Measurements from ENCODE around the gene URM1.
A peak's percentile ranks its signal among the peaks of the same experiment; 100 is the strongest.
"Not testable (repeated sequence)": the region's sequence is repeated elsewhere in the genome, so short reads cannot be mapped to it uniquely, and the experiment has no call there.

URM1 gene

DNA sequence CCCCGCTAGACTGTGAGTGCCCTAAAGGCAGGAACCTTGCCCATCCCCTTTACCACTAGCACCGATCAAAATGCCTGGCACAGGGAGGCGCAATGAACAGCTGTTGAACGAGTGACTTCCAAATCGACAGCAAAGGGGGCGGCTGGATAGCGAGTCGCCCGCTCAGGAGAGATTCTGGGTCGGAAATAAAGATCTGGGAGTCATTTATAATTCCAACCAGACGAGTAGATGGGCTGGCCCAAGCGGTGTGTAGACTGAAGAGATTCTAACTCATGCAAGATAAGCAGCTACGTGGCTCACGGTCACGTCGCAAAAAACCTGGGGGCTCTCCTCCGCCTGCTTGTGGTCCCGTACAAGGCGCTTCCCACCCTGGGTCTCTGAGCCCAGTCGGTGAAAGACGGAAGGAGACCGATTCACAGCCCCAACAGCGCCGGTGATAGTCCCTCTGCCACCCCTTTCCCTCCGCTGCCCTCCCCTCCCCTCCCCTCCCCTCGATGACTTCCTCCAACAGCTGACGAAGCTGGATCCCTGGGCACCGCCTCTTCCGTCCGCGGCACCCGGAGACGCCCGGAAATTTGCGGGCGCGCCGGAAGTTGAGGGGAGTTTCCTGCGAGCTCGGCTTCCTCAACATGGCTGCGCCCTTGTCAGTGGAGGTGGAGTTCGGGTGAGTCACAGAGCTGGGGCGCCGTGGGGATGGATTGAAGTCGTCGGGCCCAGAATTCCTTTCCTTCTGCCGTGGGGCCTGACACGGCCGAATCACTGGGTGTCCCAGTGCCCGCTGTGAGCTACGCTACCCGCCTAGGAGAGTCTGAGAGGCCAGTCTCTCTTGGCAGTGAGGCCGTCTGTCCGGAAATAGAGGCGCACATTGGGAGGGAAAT is at the start of gene URM1:
TSS of gene URM1 (plus strand) at position 623 of the 878 bp plus-strand sequence. CDS start at position 630, 7 bp downstream.
- DNase-seq: peak; percentile 96

DNA sequence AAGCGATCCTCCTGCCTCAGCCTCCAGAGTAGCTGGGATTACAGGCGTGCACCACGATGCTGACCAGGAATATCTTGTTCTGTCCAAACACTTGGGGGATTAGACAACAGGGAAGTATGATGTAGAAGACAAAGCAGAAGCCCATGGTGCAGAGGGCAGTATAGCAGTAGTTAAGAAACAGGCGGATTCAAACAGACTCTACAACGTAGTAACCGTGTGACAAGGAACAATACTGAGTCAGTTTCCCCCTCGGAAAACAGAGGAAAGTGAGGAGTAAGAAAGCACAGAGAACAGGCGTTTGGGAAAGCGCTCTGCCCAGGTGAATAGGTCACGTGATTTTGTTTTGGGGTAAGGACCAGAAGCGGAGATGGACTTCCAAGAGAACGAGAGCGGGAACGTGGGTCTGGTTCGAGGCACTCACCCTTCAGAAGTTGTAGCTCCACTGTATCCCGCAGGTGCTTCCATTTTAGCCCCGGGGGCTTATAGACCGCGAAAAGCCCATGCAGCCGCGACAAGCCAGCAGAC is 49.2 kb upstream of the URM1 start:
- DNase-seq: no peak

GRCh38 chr9:128322404-128323211 is 48.6 kb upstream of the URM1 start, which contains the start of the genes COQ4 and TRUB2:
TSS of gene COQ4 (plus strand) at chr9:128322839. CDS start at chr9:128322859, 20 bp downstream.
TSS of gene TRUB2 (minus strand) at chr9:128322447. CDS start at chr9:128322408, 39 bp downstream.
- DNase-seq: peak; percentile 92

DNA sequence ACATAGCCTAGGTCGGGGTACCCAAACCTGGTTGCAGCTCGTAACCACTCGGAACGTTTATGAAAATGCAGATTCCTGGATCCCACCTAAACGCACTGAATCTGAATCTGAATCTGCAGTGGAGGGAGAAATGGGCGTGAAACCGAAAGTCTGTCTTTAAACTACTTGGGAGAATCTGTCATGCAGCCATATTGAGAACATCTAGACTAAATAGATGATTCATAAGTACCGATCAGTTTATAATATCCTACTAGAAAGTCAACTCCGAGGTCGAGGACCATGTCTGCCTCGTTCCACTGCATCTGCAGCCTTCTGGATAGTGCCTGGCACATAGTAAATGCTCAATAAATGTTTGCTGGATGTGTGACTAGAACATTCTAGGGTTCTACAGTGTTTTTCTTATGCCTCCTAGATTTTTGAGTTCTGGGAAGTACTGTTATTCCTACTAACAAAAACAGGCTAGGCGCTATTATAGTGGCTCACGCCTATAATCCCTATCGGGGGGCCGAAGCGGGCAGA is 47.9 kb upstream of the URM1 start:
- no peak for DNase-seq

DNA sequence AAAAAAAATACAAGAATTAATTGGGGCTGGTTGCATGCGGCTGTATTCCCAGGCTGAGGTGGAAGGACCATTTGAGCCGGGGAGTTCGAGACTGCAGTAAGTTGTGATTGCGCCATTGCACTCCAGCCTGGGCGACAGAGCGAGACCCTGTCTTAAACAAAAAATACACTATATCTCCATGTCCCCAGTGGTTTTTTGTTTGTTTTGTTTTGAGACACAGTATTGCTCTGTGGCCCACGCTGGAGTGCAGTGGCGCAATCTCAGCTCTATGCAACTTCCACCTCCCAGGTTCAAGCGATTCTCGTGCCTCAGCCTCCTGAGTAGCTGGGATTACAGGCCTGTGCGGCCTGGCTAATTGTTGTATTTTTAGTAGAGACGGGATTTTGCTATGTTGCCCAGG is 47.4 kb upstream of the URM1 start:
- DNase-seq: no peak

DNA sequence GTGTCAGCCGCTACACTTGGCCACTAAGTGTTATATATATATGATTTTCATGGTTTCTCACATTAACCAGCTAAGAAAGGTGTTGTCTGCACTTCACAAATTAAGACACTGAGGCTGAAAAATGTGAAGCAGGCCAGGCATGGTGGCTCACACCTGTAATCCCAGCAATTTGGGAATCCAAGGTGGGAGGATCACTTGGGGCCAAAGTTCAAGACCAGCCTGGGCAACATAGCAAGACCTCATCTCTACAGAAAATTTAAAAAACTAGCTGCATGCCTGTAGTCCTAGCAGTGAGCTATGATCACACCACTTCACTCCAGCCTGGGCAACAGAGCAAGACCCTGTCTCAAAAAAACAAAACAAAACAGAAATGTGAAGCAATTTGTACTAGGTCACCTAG is 46.8 kb upstream of the URM1 start:
- no peak for DNase-seq

- DNase-seq: no peak
Observed at GRCh38 chr9:128325629-128326028, 45.5 kb upstream of the URM1 start.

DNA sequence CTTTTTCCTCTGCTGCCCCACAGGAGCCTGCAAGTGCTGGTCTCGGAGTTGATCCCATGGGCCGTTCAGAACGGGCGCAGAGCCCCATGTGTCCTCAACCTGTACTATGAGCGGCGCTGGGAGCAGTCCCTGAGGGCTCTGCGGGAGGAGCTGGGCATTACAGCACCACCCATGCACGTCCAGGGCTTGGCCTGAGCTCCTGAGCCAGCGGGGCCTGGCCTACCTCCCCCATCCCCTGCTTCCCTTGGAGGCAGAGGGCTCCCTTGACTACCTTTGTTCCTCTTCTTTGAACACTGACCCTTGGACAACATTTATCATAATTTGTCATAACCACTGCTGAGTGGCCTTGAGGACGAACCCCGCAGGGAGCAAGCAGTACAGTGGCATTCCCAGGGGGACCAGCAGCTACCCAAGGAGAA is 37.7 kb upstream of the URM1 start:
- no peak for DNase-seq

- DNase-seq: no peak
Observed at GRCh38 chr9:128335161-128335560, 36.0 kb upstream of the URM1 start.

DNA sequence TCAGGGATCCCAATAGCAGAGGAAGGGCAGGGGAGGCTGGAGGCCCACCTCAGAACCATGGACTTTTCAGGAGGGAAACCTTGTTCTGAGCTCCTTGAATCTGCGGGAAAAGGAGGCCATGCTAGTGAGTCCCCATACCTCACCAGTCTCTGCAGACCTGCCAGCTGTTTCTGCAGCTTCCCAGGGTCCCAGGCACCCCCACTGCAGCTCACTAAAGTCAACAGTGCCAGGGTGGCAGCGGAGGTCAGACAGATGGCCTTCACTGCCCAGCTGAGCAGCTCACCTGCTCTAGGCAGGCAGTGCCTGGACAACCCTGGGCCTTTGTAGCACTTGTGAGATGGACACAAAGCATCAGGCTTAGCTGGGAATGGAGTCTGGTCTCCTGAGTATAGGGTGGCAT is 35.3 kb upstream of the URM1 start:
- DNase-seq: no peak

DNA sequence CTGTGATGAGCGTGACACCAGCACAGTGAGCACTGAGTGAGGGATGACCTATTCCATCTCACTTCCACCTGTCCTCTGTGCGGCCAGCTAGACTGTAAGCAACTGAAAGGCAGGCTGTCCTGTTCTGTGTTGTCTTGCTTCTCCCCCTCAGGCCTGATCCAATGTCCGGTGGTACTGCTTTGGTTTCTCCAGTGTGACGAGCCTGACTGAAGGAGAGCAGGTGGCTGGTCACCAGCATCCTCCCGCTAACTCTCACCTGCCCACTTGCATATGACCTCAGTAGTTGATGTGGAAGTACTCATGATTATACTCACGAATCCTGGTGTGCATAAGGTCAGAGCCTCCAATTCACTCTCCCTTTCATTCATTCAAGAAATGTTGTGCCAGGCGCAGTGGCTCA is 33.2 kb upstream of the URM1 start:
- DNase-seq: no peak

- DNase-seq: not testable (repeated sequence)
Observed at GRCh38 chr9:128338852-128339614, 32.1 kb upstream of the URM1 start.

GRCh38 chr9:128339761-128340690 is 31.1 kb upstream of the URM1 start, which contains the start of gene SLC27A4:
TSS of gene SLC27A4 (plus strand) at chr9:128340527. CDS start at chr9:128343133, 2,606 bp downstream.
- DNase-seq: peak; percentile 77

DNA sequence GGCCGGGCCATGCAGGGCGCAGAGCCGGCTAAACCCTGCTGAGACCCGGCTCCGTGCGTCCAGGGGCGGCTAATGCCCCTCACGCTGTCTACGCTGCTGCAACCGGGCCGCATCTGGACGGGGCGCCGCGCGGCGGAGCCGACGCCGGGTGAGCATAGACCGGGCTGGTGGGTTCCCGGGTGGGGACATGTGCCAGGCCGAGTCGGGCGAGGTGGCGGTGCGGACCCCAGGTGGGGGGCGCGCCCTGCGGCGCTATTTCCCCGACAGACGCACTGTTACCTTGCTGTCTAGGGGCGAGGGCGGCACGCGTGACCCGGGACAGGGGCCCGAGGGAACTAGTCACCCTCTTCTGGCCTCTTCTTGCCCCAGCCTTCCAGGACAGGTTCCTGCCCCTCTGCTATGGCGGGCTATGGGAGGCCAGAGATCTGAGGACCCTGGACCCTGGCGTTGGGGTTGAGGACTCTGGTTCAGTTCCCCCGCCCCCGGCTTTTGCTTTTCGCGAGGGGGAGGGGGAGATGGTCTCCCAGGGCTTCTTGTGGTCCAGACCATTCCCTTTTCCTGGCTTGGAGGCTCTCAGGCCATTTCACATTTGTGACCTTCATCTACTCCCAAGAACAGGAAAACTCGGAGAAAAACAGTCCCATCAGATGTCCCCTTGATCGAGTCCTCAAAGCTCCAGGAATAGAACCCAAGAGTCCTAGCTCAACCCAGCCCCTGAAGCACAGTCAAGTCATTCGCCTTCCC is 30.3 kb upstream of the URM1 start:
- DNase-seq: no peak

GRCh38 chr9:128341435-128341849 is 29.7 kb upstream of the URM1 start:
- peak; percentile 67 for DNase-seq

DNA sequence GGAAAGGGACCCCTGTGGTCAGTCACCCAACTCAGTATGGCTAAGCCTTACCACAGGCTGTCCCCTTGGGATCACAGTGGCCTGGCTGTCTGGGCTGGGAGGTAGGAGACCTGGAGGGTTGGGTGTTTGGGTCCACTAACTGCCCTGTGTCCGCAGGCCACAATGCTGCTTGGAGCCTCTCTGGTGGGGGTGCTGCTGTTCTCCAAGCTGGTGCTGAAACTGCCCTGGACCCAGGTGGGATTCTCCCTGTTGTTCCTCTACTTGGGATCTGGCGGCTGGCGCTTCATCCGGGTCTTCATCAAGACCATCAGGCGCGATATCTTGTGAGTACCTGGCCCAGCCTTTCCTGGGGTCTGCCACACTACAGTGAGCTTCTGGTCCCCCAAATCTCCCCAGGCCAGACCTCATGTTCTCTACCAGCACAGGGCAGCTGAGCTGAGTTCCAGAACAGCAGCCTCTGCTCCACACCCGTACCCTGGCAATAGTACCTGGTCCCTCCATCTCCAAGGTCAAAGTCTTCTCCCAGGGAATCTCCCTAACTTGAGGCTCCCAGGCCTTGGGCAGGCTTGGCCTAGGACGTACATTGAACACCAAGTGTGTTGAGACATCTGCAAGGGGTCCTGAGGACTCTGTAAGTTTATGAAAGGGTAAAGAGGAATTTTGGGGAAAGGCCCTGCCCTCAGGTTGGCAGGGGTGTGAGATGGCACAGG is 28.0 kb upstream of the URM1 start:
- no peak for DNase-seq

DNA sequence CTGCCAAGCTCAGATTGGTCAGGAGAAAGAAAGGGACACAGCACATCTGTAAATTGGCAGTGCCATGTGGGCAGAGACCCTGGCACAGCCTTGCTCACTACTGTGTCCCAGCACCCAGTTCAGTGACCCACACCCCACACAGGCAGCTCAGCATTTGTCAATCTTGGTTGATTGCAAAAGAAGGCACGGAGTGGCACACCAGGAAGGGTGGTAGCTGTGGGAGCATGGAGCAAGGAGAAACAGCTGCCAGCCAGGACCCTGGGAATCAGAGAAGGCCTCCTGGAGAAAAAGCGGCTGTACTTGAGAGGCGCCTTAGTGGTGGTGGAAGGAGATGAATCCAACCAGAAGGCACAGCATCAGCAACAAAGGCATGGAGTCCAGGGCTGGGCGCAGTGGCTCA is 27.3 kb upstream of the URM1 start:
- DNase-seq: no peak

DNA sequence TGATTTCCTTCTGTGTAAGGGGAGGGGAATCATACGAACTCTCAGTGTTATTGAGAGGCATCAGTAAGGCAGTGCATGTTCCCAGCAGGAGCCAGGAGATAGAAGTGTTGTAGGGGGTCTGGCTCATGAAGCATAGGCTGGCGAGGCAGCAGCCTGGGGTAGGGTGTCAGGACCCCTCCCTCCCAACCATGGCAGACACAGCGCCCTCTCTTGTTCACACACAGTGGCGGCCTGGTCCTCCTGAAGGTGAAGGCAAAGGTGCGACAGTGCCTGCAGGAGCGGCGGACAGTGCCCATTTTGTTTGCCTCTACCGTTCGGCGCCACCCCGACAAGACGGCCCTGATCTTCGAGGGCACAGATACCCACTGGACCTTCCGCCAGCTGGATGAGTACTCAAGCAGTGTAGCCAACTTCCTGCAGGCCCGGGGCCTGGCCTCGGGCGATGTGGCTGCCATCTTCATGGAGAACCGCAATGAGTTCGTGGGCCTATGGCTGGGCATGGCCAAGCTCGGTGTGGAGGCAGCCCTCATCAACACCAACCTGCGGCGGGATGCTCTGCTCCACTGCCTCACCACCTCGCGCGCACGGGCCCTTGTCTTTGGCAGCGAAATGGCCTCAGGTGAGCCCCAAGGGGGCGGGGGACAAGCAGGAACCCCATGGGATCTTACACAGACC is 26.1 kb upstream of the URM1 start:
- DNase-seq: no peak

DNA sequence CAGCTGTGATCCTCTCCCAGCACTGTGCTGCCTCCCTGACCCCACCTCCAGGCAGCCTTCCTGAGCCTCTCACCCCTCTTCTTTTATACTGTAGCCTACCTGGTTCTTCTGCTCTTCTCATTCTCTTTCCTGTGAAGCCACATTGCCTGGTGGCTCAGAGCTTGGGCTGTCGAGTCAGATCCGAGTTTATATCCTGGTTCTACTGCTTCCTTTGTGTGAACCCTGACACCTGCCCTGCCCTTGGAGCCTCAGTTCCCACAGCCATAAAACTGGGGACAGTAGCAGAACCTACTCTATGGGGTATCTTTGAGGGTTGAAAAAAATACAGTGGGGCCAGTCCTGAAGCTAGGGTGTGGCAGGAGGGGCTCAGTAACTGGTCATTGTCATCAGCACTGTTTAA is 22.0 kb upstream of the URM1 start:
- DNase-seq: no peak
